ENCODE measurements around the gene UFSP1.

GRCh38 chr7:100921039-100921438 lies 31.5 kb upstream of the UFSP1 start:
- TF ChIP-seq CTCF (conservative IDR thresholded peaks at IDR 0.05) (no peak), ZFX (IDR thresholded peaks at IDR 0.05) (no peak)

All from C4-2B (cell line).